Panc1 (cell line): Measurements from ENCODE around the gene GSG1L. TPM values are rescaled to one million over a fixed set of nuclear protein-coding genes. Genes with fewer than 3 reads are reported as not detected.

Source experiments
- ATAC-seq: fragments of 200-7000 bp; cut with Tn5 transposase; 2 replicates; pipeline ENCODE4 v1.9.1; 2020; ENCODE audit warnings: mild to moderate bottlenecking, moderate library complexity
- BruUV-seq: library from RNA; stranded (reverse); fragments of 400-500 nt; replicated peaks from 2 replicates; lab custom pipeline; 2021; lab: Mats Ljungman, UMichigan
- CTCF ChIA-PET: fragments of 300-600 bp; sonication (Branson Sonifier 250); formaldehyde crosslinking; loops from one replicate; lab custom pipeline; 2022; ENCODE audit warnings: antibody characterized with exemption; lab: Charles Lee
- POLR2A ChIA-PET: fragments of 300-600 bp; sonication (Branson Sonifier 250); formaldehyde crosslinking; loops from one replicate; lab custom pipeline; 2022; ENCODE audit warnings: antibody characterized with exemption; lab: Charles Lee
- DNase-seq: peaks from one replicate; pipeline ENCODE4 v3.0.0-alpha.2; 2010; ENCODE audit warnings: low read depth, low spot score
- H3K27ac ChIP-seq: 2 replicates; pipeline ENCODE4 v1.5.1; 2011; ENCODE audit warnings: mild to moderate bottlenecking, low read length, inconsistent platforms
- H3K27me3 ChIP-seq: fragments of 200-500 bp; sonication (Bioruptor generic); 2 replicates; pipeline ENCODE4 v1.6.0; 2014; ENCODE audit warnings: low read length, inconsistent platforms; ENCODE audit not compliant: control insufficient read depth, insufficient read depth
- H3K36me3 ChIP-seq: fragments of 200-500 bp; sonication (Bioruptor generic); 2 replicates; pipeline ENCODE4 v1.5.1; 2014; ENCODE audit warnings: inconsistent platforms, mild to moderate bottlenecking, low read length, moderate library complexity; ENCODE audit not compliant: control insufficient read depth, insufficient read depth
- H3K4me1 ChIP-seq: 2 replicates; pipeline ENCODE4 v1.5.1; 2011; ENCODE audit warnings: inconsistent platforms, mild to moderate bottlenecking, low read length, moderate library complexity; ENCODE audit not compliant: control insufficient read depth, insufficient read depth
- H3K4me3 ChIP-seq, 2 experiments: 2 replicates each; pipeline ENCODE4 v1.5.1; 2011 to 2012; ENCODE audit warnings: low read depth in 2 of 2, low read length in 2 of 2, mild to moderate bottlenecking in 2 of 2, inconsistent platforms in 1 of 2, moderate library complexity in 1 of 2
- H3K9me3 ChIP-seq: fragments of 200-500 bp; sonication (Bioruptor generic); 2 replicates; pipeline ENCODE4 v1.5.1; 2014; ENCODE audit warnings: low read depth, mild to moderate bottlenecking, inconsistent platforms, low read length, moderate library complexity; ENCODE audit not compliant: control insufficient read depth, insufficient read depth
- CTCF ChIP-seq: fragments of 450-650 bp; IDR thresholded peaks from 2 replicates; pipeline ENCODE4 v1.5.1; 2017; ENCODE audit warnings: mild to moderate bottlenecking
- POLR2AphosphoS5 ChIP-seq: IDR thresholded peaks from 2 replicates; pipeline ENCODE4 v1.6.1; 2012; ENCODE audit warnings: mild to moderate bottlenecking, low read depth, low read length, moderate library complexity
- REST ChIP-seq, 2 experiments: IDR thresholded peaks; 2 replicates each; pipeline ENCODE4 v1.6.1; 2011 to 2012; ENCODE audit warnings: low read depth in 2 of 2, control low read depth in 1 of 2, low read length in 1 of 2, mild to moderate bottlenecking in 1 of 2, moderate library complexity in 1 of 2; ENCODE audit not compliant: insufficient read depth in 1 of 2
- SIN3A ChIP-seq: IDR thresholded peaks from 2 replicates; pipeline ENCODE4 v1.6.1; 2012; ENCODE audit warnings: low read depth, mild to moderate bottlenecking, low read length, moderate library complexity, borderline replicate concordance; ENCODE audit not compliant: insufficient read depth
- TCF7L2 ChIP-seq: IDR thresholded peaks from 2 replicates; pipeline ENCODE4 v1.6.1; 2011; ENCODE audit warnings: mild to moderate bottlenecking, low read depth, low read length, inconsistent platforms
- in situ Hi-C: cut with HindIII; loops from 2 replicates; pipeline ENCODE4 v1.10.0; 2016; ENCODE audit warnings: low sequenced_read_pairs, low pct_unique_long_range_greater_than_20kb
- intact Hi-C: fragments of 100-400 bp; cut with micrococcal nuclease; formaldehyde crosslinking; loops from one replicate; pipeline ENCODE4 v1.10.0; 2022; ENCODE audit not compliant: unreplicated experiment
- total RNA-seq: library from RNA; stranded (reverse); gene quantifications from one replicate; pipeline ENCODE4 v1.2.1, GENCODE V29; 2021; ENCODE audit not compliant: unreplicated experiment

Gene GSG1L
- total RNA-seq, 1 experiment from 2014 or later, result 0.08 TPM

- no peak overlapping the region for H3K27ac ChIP-seq
- in situ Hi-C loops, result no loop called here
- DNase-seq (no peak), ATAC-seq (no peak)
- CTCF ChIA-PET, result no interaction called here
- peaks cover 4% of the 10 kb centered on the region; the same call in 1 of the 2 replicates for H3K9me3 ChIP-seq
- no TSS peak for BruUV-seq
- no peak overlapping the region for H3K4me3 ChIP-seq
- intact Hi-C loops, result no loop called here
- no peaks in the 10 kb centered on the region for H3K27me3 ChIP-seq
- TF ChIP-seq SIN3A (no peak), REST (IDR thresholded peaks at IDR 0.05; ENCODE audit: insufficient read depth in 1 of 2, low read depth in 2 of 2, low read length in 1 of 2) (no peak), TCF7L2 (no peak), CTCF (no peak), POLR2AphosphoS5 (no peak)
- H3K4me1 ChIP-seq, result peaks cover 5% of the 10 kb centered on the region; the same call in 1 of the 2 replicates
- POLR2A ChIA-PET, result no interaction called here
- no peaks in the 10 kb centered on the region for H3K36me3 ChIP-seq
Measured at GRCh38 chr16:27766236-27766925, 297.1 kb downstream of the GSG1L start.

GRCh38 chr16:27764869-27765675 is 298.4 kb downstream of the GSG1L start:
- Histone ChIP-seq H3K4me3 (no peak overlapping the region), H3K27me3 (no peaks in the 10 kb centered on the region), H3K36me3 (no peaks in the 10 kb centered on the region), H3K27ac (no peak overlapping the region), H3K4me1 (peaks cover 5% of the 10 kb centered on the region; the same call in 1 of the 2 replicates), H3K9me3 (peaks cover 4% of the 10 kb centered on the region; the same call in 1 of the 2 replicates)
- ATAC-seq, result no peak
- POLR2A ChIA-PET, result interaction anchor here (0.7 kb wide), 1 partner anchor 28 kb away, joined by 3 read pairs; no protein-coding TSS in a partner anchor
- in situ Hi-C loops (no loop called here), intact Hi-C loops (no loop called here)
- CTCF ChIA-PET, result no interaction called here
- TF ChIP-seq REST (IDR thresholded peaks at IDR 0.05; ENCODE audit: insufficient read depth in 1 of 2, low read depth in 2 of 2, low read length in 1 of 2) (no peak), CTCF (no peak), SIN3A (no peak), POLR2AphosphoS5 (no peak), TCF7L2 (no peak)
- no peak for DNase-seq
- BruUV-seq, result no TSS peak
